Stimulated activated CD4-positive, alpha-beta T cell treated with anti-CD3 and anti-CD28 coated beads, TNF-alpha, amount 100 ng/mL, for 4 hours (primary cell): ENCODE measurements around the gene ANKRD62.
"Not testable (repeated sequence)": the region's sequence is repeated elsewhere in the genome, so short reads cannot be mapped to it uniquely, and the experiment has no call there.

ENCODE experiments used
- DNase-seq, 3 experiments: peaks; one replicate each; pipeline ENCODE4 v3.0.0-alpha.2; 2020; ENCODE audit warnings: low read depth in 3 of 3

Gene ANKRD62

GRCh38 chr18:12099160-12099559 is 5.5 kb downstream of the ANKRD62 start:
- no peak for DNase-seq

- DNase-seq = no peak
Measured at GRCh38 chr18:12101266-12101665, 7.6 kb downstream of the ANKRD62 start.

- DNase-seq = no peak
Measured at GRCh38 chr18:12102136-12102842, 8.6 kb downstream of the ANKRD62 start.

GRCh38 chr18:12106471-12106870 is 12.8 kb downstream of the ANKRD62 start:
- no peak for DNase-seq

- no peak for DNase-seq
Measured at GRCh38 chr18:12109836-12110235, 16.2 kb downstream of the ANKRD62 start.

GRCh38 chr18:12113999-12114646 is 20.5 kb downstream of the ANKRD62 start:
- DNase-seq = no peak

- no peak for DNase-seq
Measured at GRCh38 chr18:12119358-12119757, 25.7 kb downstream of the ANKRD62 start.

- no peak for DNase-seq
Measured at GRCh38 chr18:12121175-12122042, 27.8 kb downstream of the ANKRD62 start.

- DNase-seq = not testable (repeated sequence)
Measured at GRCh38 chr18:12122043-12122389, 28.4 kb downstream of the ANKRD62 start.

GRCh38 chr18:12127647-12128046 is 34.0 kb downstream of the ANKRD62 start:
- DNase-seq = not testable (repeated sequence)

- not testable (repeated sequence) for DNase-seq
Measured at GRCh38 chr18:12138831-12139230, 45.2 kb downstream of the ANKRD62 start.

GRCh38 chr18:12140866-12141265 is 47.2 kb downstream of the ANKRD62 start:
- DNase-seq = not testable (repeated sequence)

- not testable (repeated sequence) for DNase-seq
Measured at GRCh38 chr18:12141778-12142177, 48.1 kb downstream of the ANKRD62 start.

- not testable (repeated sequence) for DNase-seq
Measured at GRCh38 chr18:12149431-12149830, 55.8 kb downstream of the ANKRD62 start.

- no peak for DNase-seq
Measured at GRCh38 chr18:12154361-12154760, 60.7 kb downstream of the ANKRD62 start.

GRCh38 chr18:12155996-12156395 is 62.4 kb downstream of the ANKRD62 start:
- DNase-seq = no peak

GRCh38 chr18:12159446-12159845 is 65.8 kb downstream of the ANKRD62 start:
- DNase-seq = no peak

GRCh38 chr18:12162786-12163185 is 69.1 kb downstream of the ANKRD62 start:
- DNase-seq = no peak

GRCh38 chr18:12165038-12165768 is 71.6 kb downstream of the ANKRD62 start:
- no peak for DNase-seq
